PFSK-1 (cell line): ENCODE measurements around the gene TAGAP.

Experiments
- FOXP2 ChIP-seq: optimal IDR thresholded peaks from 2 replicates; pipeline ENCODE3; 2011; ENCODE audit warnings: borderline replicate concordance, control low read depth, inconsistent platforms; ENCODE audit not compliant: insufficient read depth; ENCODE audit errors: extremely low read length, extremely low read depth
- POLR2AphosphoS5 ChIP-seq: IDR thresholded peaks from 2 replicates; pipeline ENCODE4 v1.6.1; 2012; ENCODE audit warnings: low read depth, mild to moderate bottlenecking, control low read depth, low read length, moderate library complexity
- REST ChIP-seq, 2 experiments: IDR thresholded peaks; 2 replicates each; pipeline versions ENCODE4 v1.6.1 to v1.8.0; 2011 to 2012; ENCODE audit warnings: low read depth in 2 of 2, low read length in 2 of 2, control low read depth in 1 of 2, inconsistent platforms in 1 of 2, mild to moderate bottlenecking in 1 of 2, moderate library complexity in 1 of 2; ENCODE audit not compliant: insufficient read depth in 1 of 2
- SIN3A ChIP-seq: IDR thresholded peaks from 2 replicates; pipeline ENCODE4 v1.6.1; 2012; ENCODE audit warnings: mild to moderate bottlenecking, low read length, moderate library complexity, borderline replicate concordance; ENCODE audit not compliant: insufficient read depth
- TAF1 ChIP-seq: IDR thresholded peaks from 2 replicates; pipeline ENCODE4 v1.6.1; 2012; ENCODE audit warnings: low read length, control low read depth, borderline replicate concordance; ENCODE audit not compliant: insufficient read depth

Gene TAGAP

GRCh38 chr6:159056899-159057298, 12.1 kb upstream of the TAGAP start:
- TF ChIP-seq FOXP2 (no peak), REST (IDR thresholded peaks at IDR 0.05; ENCODE audit: insufficient read depth in 1 of 2, low read depth in 2 of 2, low read length in 2 of 2) (no peak), TAF1 (no peak), SIN3A (no peak), POLR2AphosphoS5 (no peak)

- TF ChIP-seq POLR2AphosphoS5 (no peak), FOXP2 (no peak), SIN3A (no peak), REST (IDR thresholded peaks at IDR 0.05; ENCODE audit: insufficient read depth in 1 of 2, low read depth in 2 of 2, low read length in 2 of 2) (no peak)
Measured at GRCh38 chr6:159056432-159056831, 11.6 kb upstream of the TAGAP start.

GRCh38 chr6:159056003-159056402, 11.2 kb upstream of the TAGAP start:
- TF ChIP-seq FOXP2 (no peak), SIN3A (no peak), POLR2AphosphoS5 (no peak), TAF1 (no peak), REST (IDR thresholded peaks at IDR 0.05; ENCODE audit: insufficient read depth in 1 of 2, low read depth in 2 of 2, low read length in 2 of 2) (no peak)

- TF ChIP-seq SIN3A (no peak), FOXP2 (no peak), REST (IDR thresholded peaks at IDR 0.05; ENCODE audit: insufficient read depth in 1 of 2, low read depth in 2 of 2, low read length in 2 of 2) (no peak), TAF1 (no peak), POLR2AphosphoS5 (no peak)
Measured at GRCh38 chr6:159053781-159054398, 9.1 kb upstream of the TAGAP start.

- no peak for TF ChIP-seq SIN3A
- TF ChIP-seq FOXP2 = no peak
- TF ChIP-seq REST (IDR thresholded peaks at IDR 0.05; ENCODE audit: insufficient read depth in 1 of 2, low read depth in 2 of 2, low read length in 2 of 2) = no peak
- TF ChIP-seq TAF1 = no peak
- no peak for TF ChIP-seq POLR2AphosphoS5
Measured at GRCh38 chr6:159052720-159053119, 7.9 kb upstream of the TAGAP start.
